HG03103 (cell line): ENCODE data around the gene MFAP4.

Source experiments
- ATAC-seq: cut with Tn5 transposase; IDR thresholded peaks from one replicate; pipeline ENCODE4 v1.9.1; 2021; ENCODE audit warnings: low read depth; ENCODE audit not compliant: unreplicated experiment

Gene MFAP4

DNA sequence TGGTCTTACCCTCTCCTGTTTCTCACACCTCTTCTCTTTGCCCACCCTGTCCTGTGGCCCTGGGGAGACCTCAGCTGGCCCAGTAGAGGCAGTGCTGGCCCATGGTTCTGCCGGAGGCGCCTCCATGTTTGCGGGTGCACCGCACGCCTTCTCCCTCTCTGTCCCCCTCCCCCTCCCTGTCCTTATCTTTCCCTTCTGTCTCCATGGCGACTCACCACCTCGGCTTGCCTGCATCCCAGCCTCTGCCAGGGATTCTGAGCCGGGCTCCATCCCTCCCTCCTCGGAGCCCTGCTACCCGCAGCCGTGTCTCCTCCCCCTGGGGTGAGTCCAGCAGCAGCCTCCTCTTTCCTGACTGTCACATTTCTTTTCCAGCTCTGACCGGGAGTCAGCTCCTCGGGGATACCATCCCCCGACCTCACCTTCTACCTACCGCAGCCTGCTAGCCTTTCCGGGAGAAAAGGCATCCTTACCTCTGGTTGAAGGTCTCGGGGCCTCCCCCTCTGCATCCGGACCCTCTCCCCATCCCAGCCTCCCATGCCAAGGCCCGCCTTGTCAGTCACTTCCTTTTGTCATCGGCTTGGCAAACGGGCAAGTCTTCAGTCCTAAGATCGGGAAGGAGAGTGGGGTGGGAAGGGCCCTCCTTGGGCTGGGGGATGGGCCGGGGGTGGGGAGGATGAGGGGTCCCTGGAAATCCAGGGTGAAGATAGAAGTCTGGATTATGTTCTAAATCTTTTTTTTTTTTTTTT lies 24.1 kb upstream of the MFAP4 start, which contains the start of gene RNF112:
Gene RNF112 (plus strand): TSS at position 358 of the 746 bp plus-strand sequence. CDS start 177 bp downstream, at position 535.
- no peak for ATAC-seq

DNA sequence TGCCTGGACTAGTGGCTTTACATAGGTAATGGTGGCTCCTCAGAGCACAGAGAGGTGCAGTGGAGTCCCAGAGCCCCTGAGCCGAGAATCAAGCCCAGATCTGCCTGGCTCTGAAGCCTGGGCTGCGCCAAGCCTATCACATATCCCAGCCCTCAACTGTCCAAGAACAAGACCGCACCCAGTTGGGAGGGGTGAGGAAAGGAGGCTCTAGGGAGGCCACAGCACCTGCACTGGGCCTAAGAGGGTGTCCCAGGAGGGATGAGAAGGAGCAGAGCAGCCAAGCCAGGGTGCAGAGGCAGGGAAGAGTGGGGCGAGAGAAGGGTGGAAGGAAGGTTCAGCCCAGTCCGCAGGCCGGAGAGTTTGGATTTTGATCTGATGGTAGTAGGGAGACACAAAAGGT lies 23.1 kb upstream of the MFAP4 start:
- ATAC-seq, result no peak

DNA sequence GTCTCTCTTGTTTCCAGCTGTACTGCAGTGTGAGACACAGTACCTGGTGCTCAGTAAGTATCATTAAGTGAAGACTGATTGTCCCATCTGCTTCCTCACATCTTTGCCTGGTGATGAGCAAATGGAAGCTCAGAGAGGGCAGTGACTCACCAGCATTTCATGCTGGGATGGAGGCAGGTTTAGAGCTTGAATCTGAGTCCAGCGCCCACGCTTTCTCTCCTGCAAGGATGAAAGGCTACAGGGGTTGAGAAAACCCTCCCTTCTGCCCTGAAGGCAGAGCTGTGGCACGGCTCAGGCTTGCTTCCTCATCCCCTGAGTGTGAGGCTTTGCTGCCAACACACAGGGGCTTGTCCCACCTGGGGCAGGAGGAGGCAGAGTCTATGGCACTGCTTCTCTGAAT lies 22.5 kb upstream of the MFAP4 start:
- no peak for ATAC-seq

DNA sequence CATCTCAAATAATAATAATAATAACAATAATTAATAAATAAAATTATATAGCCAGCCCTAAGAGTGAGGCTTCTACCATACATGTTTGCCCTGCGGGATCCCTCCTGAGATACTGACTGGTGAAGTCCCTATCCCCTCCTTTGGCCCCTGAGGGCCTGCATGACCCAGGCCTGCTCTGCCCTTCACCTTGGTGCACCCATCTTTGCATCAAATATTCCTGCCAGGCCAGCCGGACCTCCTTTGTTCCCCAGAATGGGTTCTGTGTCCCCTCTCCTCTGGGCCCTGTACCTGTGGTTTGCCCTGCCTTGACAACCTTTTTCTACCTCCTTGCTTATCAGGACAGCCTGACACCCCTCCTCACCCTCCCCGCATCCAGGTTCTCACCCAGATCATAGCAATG lies 22.1 kb upstream of the MFAP4 start:
- no peak for ATAC-seq

DNA sequence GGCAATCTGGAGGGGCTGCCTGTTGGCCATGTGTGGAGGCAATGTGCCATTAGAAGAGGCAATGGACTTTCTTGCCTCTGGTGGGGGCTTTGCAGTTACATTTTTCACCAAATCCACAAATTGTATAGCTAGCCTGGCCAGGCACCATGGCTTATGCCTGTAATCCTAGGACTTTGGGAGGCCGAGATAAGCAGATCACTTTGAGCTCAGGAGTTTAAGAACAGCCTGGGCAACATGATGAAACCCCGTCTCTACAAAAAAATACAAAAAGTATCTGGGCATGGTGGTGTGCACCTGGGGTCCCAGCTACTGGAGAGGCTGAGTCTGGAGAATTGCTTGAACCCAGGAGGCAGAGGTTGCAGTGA lies 21.3 kb upstream of the MFAP4 start:
- ATAC-seq, result no peak

DNA sequence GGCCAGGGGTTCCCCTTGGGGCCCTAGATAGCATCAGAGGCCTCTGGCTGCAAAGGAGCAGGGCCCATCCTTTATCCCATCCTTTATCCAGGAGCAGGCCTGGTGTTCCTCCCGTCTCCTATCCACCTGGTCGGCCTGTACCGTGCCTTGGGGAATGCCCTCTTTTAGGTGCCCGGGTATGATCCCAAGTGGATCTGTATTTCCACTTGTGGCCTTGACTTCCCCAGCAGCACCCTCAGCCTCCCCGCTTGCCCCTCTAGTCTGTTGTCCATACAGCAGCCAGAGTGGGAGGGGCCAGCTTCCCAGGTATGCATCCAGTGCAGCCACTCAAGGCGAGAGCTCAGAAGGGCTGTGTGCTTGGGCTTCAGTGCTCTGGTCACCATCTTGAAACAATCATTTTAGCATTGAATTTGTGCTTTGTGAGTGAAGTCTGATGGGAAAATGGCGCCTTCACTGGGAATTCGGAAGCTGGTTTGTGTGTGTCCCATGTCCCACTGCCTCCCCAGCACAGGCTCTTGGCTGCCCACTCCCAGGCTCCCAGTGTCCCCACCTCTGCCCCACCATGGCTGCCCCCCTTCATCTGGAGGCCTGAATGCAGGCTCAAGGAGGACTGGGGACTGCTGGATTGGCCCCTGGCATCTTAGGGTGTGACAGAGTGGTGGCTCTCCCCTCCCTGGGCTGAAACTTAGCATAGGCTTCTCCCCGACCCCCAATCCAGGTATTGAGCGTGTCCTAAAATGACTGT lies 20.8 kb upstream of the MFAP4 start:
- no peak for ATAC-seq

DNA sequence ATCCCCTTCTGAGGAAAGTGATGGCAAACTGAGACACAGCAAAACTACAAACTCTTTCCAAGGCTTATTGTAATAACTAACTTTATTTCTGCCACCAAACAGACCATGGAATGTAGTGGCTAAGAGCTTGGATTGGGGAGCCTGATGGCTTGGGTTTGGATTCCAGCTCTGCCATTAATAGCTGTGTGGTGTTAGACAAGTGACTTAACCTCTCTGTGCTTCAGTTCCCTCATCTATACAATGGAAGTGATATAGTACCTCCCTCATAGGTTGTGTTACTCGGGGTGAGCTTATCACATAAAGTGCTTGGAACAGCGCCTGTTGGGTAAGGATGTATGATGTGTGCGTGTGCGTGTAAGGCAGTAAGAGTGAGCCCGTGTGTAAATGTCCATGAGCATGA lies 18.1 kb upstream of the MFAP4 start:
- no peak for ATAC-seq

DNA sequence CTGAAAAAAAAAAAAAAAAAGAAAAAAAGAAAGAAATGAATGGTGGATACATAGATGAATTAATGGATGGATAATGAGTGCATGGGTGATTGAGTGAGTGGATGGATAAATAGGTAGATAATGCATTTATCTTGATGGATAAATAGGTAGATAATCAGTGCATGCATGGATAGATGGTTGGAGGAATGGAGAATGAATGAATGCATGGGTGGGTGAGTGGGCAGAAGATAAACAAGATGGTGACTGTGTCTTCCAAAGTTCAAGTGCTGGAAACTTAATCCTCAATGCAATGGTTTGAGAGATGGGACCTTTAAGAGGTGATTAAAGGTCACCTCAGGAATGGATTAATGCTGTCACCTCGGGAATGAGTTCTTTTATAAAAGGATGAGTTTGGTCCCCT lies 17.3 kb upstream of the MFAP4 start:
- no peak for ATAC-seq

DNA sequence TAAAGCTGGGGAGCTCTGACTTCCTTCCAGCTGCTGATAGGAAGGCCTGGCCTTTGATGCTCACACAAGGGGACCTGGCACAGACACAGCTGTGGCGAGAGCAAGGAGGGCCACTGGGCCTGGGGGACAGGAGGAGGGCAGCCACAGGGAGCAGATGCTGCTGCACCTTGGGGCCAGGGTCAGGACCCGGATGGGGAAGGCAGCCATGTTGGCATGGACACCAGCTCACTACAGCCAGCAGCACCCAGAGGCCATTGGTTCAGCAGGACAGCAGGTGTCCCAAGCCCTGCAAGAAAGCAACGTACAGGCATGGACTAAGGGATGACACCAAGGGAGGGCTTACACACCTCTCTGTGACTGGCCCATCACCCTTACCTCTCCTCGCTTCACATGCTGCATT lies 16.0 kb upstream of the MFAP4 start:
- no peak for ATAC-seq

DNA sequence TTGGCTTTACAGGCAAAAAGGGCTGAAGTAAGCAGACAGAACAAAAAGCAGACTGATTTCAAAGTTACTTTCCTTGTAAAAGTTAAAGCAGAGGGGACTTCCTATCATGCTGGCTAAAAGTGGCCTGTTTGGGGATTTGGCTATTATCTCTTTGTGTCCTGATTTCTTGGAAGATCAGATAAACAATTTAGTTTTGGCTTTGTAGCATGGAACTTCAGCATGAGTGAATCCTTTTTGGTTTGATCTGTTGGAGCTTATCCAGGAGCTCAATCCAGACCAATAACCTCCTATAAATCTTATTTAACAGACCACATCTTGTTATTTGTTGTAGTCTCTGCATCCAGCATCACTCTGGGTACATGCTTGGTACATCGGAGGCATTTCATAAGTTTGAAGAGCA lies 15.2 kb upstream of the MFAP4 start:
- ATAC-seq, result no peak

DNA sequence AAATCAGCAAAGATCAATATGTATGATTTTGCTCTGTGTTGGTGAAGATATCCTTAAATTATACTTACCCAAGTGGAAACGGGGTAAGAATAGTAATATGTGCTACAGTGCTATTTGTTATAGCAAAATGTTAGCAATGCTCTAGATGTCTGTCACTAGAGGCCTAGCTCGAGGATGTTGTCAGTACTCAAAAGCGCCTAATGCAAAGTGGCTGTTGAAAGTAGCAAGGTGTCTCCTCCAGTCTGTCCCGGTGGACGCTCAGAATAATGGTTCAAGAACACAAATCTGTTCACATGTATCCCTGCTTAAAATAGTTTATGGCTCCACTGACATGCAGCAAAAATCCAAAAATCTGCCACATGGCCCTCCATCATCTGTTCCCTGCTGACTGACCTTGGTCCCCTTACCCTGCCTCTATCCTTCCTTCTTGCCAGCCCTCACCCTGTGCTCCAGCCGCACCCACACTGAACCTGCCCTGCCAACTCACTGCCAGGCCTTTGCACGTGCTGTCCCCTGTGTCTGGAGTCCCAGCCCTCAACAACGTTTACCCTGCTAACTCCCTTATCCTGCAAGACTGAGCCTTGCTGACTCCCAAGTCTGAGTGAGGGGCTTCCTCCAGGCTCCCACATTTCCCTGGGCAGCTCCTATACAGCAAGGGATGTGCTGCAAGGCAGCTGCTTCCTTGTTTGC lies 14.5 kb upstream of the MFAP4 start:
- no peak for ATAC-seq

DNA sequence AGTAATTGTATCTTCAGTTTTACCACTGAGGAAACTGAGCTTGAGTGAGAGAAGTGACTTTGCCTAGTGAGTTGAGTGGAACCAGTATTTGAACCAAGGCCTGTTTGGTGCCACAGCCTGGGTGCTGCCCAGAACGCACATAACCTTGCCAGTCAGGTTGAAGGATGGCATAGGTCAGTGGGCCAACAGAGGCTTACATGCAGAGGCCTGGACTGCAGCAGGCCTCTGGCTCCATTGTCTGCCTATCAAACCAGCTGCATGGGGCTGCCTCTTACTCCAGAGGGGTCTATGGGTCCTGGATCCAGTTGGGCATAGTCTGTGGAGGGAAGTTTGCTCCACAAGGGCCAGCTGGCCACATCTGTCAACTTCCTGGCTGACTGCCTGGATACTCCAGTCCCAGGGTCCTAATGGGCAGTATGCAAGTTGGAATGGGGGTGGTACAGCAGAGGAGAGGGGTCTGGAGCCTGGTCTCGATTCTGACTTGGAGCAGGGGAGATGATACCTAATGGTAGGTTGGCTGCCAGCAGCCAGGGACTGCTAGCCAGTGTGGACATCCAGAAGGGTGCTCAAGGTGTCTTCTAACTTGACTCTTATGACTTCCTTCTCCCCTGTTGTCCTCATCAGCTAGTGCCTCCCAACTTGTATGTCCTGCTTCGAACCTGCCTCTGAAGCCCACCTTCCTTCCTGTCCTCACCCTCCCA lies 12.9 kb upstream of the MFAP4 start:
- ATAC-seq, result no peak

DNA sequence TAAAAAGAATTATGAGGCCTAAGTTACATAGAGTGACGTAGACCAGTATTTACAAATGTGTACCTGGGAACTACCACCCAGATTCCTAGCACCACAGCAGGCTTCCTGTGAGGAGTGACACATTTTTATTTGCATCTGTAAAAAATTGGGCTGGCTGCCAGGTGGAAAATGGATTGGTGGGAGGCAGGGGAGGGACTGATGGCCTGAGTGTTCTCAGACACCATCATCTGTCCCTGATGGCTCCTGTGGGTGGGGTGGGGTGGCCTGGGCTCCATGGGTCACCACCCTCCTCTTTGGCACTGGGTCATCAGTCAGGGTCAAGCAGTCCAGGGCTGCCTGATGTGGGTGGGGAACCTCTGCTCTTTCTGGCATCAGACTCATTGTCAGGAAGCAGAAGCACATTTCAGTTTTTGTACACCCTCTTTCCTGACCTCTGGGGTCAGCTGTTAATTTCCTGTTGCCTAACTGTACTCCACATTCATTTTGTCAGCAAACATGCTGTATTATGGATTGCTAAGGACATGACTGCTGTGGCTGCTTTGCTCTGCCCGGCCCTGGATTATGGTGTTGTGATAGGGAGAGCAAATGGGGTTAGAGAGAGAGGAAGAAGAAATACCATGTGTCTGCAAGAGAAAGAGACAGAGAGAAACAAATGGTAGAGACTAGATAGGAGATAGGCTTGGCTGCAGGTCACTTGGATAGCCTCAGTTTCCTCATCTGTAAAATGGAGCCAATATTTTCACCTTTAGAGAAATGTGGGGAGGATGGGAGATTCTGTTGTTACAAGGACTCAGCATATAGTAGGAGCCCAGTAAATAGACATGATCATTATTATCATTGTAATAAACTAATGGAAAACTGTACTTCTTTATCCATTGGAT lies 11.6 kb upstream of the MFAP4 start:
- ATAC-seq, result no peak

DNA sequence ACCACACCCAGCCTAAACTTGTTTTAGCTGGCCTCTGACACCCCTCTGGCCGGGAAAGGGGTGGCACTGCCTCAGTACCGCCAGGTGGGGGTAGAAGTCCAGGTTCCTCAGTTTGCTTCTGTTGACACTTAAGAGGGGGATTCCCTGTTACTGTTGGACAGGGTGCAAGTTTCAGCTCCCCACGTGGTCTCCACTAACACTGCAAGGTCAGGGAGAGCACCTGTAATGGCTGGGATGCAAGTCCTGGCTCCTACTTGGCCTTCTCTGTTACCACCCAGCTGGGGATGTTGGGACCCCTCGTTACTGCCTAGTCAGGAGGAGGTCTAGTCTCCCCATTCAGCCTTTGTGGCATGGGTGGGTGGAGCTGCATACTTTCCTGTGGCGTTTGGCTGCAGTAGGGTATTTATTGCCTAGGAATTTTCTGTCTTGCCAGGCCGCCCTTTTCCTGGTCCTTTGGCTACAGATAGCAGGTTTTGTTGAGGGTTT lies 10.6 kb upstream of the MFAP4 start:
- ATAC-seq, result no peak

DNA sequence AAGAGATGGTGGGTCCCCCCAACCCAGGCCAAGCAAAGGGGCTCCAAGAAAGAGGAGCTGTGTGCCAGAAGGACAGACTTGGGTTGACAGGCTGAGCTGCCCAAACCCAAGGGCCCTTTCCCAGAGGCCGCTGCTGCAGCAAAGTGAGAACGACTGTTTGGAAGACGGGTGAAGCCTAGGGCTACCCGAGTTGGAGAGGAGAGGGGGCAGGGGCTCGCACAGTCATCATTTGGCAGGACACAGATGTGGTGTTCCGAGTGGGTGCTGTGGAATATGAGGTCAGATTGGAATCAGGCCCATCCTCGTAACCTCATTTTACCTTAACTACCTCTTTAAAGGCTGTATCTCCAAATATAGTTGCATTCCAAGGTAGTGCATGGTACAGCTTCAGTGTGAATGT lies 5.3 kb upstream of the MFAP4 start:
- no peak for ATAC-seq

DNA sequence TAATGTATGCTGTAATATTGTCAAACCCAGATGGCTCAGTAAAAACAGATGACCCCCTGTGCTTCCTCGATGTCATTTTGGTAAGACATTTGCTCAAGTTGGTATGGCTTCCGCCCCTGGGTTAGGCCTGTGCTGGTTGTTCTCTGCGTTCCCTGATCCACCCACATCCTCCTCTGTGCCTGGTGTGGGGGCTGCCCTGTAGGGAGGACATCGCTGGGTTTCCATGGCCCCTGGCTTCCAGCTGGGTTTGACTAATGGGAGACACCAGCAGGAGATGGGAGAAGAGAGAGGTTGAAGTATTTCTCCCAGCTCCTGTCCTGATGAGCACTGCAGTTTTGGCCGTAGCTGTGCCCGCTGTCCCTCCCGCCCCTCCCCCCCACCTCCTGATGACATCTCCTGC lies 4.4 kb upstream of the MFAP4 start:
- no peak for ATAC-seq

DNA sequence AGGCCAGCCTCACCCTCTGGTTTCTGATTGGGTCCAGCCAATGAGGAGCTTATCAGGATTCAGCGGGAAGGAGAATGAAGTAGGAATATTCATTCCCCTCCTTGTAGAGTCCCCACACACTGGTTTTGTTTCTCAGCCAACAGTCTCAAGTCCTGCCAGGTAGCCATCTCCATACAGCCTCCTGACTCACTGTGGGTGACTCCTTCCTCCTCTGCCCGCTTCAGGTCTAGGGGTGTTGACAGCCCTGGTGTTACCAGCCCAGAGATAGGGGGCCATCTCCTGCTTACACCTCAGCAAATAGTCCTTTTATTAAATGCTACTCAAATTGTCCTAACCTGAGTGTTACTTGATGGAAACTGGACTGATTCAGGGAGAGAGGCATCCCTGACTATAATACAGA lies 4.0 kb upstream of the MFAP4 start:
- ATAC-seq, result no peak

DNA sequence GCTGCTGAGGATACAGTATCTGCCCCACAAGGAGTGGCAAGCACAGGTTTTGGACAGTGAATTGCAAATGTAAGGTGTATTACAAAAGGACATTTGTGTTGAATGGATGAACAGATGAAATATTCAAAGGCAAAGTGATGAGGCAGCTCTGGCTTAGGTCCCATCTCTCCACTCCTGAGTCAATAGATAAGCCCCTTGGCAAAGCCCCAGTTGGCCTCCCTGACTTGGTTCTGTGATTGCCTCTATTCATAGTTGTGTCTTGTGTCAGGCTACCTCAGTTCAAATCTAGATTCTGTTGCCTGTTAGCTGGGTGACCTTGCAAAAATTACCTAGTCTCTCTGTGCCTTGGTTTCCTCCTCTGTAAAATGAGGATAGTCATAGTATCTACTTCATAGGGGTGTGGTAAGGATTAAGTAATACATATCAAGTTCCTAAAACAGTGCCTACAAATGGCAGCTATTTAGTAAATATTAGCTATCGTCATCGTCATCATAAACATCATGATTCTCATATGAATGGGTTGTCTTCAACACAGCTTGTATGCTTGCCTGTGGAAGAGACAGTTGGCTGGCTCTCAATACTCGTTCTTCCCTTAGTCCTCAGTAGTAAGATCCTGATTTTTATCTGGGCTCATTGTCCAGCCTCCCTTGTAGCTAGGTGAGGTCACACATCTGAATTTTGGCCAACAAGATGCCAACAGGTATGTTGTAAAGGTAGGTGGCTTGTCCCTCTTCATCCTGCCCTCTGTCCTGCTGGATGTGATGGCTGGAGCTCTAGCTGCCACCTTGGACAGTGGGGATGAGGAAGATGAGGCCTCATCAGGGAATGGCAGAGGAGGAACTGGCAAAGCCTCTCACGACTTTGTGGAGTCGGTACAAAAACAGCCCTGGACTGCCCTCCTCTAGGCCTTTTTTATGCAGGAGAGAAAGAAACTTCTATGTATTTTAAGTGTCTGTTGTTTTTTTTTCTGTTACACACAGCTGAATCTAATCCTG lies 2.1 kb upstream of the MFAP4 start:
- no peak for ATAC-seq
